ENCODE results near the gene TMEM135.

The TMEM135 gene

GRCh38 chr11:87322568-87322967 is 284.8 kb downstream of the TMEM135 start:
- no peak overlapping the region for H3K4me2 ChIP-seq (ENCODE audit: low read length)
- H3K4me3 ChIP-seq (ENCODE audit: low read length), result no peak overlapping the region
- H3K27me3 ChIP-seq (ENCODE audit: control insufficient read depth, insufficient read depth, low read length), result no peaks in the 10 kb centered on the region
- no peak overlapping the region for H3K9ac ChIP-seq (ENCODE audit: low read depth, low read length)
- no peaks in the 10 kb centered on the region for H3K4me1 ChIP-seq (ENCODE audit: control insufficient read depth, insufficient read depth, low read length)
- no peaks in the 10 kb centered on the region for H3K36me3 ChIP-seq (ENCODE audit: insufficient read depth, low read length)
- H3K9me3 ChIP-seq (replicated peaks; ENCODE audit: low read length), result no peaks in the 10 kb centered on the region

GRCh38 chr11:87323899-87324298 is 286.2 kb downstream of the TMEM135 start:
- Histone ChIP-seq H3K27me3 (ENCODE audit: control insufficient read depth, insufficient read depth, low read length) (no peaks in the 10 kb centered on the region), H3K36me3 (ENCODE audit: insufficient read depth, low read length) (no peaks in the 10 kb centered on the region), H3K4me1 (ENCODE audit: control insufficient read depth, insufficient read depth, low read length) (no peaks in the 10 kb centered on the region), H3K9ac (ENCODE audit: low read depth, low read length) (no peak overlapping the region), H3K9me3 (replicated peaks; ENCODE audit: low read length) (no peaks in the 10 kb centered on the region), H3K4me3 (ENCODE audit: low read length) (no peak overlapping the region), H3K4me2 (ENCODE audit: low read length) (no peak overlapping the region)

- Histone ChIP-seq H3K36me3 (ENCODE audit: insufficient read depth, low read length) (no peaks in the 10 kb centered on the region), H3K4me3 (ENCODE audit: low read length) (no peak overlapping the region), H3K4me2 (ENCODE audit: low read length) (no peak overlapping the region), H3K27me3 (ENCODE audit: control insufficient read depth, insufficient read depth, low read length) (no peaks in the 10 kb centered on the region), H3K4me1 (ENCODE audit: control insufficient read depth, insufficient read depth, low read length) (no peaks in the 10 kb centered on the region), H3K9ac (ENCODE audit: low read depth, low read length) (no peak overlapping the region), H3K9me3 (replicated peaks; ENCODE audit: low read length) (no peaks in the 10 kb centered on the region)
Measured at GRCh38 chr11:87324817-87325489, 287.2 kb downstream of the TMEM135 start.

GRCh38 chr11:87325490-87325872 is 287.7 kb downstream of the TMEM135 start:
- H3K4me3 ChIP-seq (ENCODE audit: low read length), result no peak overlapping the region
- no peaks in the 10 kb centered on the region for H3K4me1 ChIP-seq (ENCODE audit: control insufficient read depth, insufficient read depth, low read length)
- H3K4me2 ChIP-seq (ENCODE audit: low read length), result no peak overlapping the region
- no peaks in the 10 kb centered on the region for H3K9me3 ChIP-seq (replicated peaks; ENCODE audit: low read length)
- H3K36me3 ChIP-seq (ENCODE audit: insufficient read depth, low read length), result no peaks in the 10 kb centered on the region
- H3K27me3 ChIP-seq (ENCODE audit: control insufficient read depth, insufficient read depth, low read length), result no peaks in the 10 kb centered on the region
- H3K9ac ChIP-seq (ENCODE audit: low read depth, low read length), result no peak overlapping the region

- Histone ChIP-seq H3K9me3 (replicated peaks; ENCODE audit: low read length) (no peaks in the 10 kb centered on the region), H3K9ac (ENCODE audit: low read depth, low read length) (no peak overlapping the region), H3K4me1 (ENCODE audit: control insufficient read depth, insufficient read depth, low read length) (no peaks in the 10 kb centered on the region), H3K36me3 (ENCODE audit: insufficient read depth, low read length) (no peaks in the 10 kb centered on the region), H3K4me2 (ENCODE audit: low read length) (no peak overlapping the region), H3K27me3 (ENCODE audit: control insufficient read depth, insufficient read depth, low read length) (no peaks in the 10 kb centered on the region), H3K4me3 (ENCODE audit: low read length) (no peak overlapping the region)
Measured at GRCh38 chr11:87326594-87326993, 288.9 kb downstream of the TMEM135 start.

GRCh38 chr11:87329172-87329571 is 291.4 kb downstream of the TMEM135 start:
- Histone ChIP-seq H3K27me3 (ENCODE audit: control insufficient read depth, insufficient read depth, low read length) (no peaks in the 10 kb centered on the region), H3K4me1 (ENCODE audit: control insufficient read depth, insufficient read depth, low read length) (no peaks in the 10 kb centered on the region), H3K4me2 (ENCODE audit: low read length) (no peak overlapping the region), H3K9ac (ENCODE audit: low read depth, low read length) (no peak overlapping the region), H3K4me3 (ENCODE audit: low read length) (no peak overlapping the region), H3K36me3 (ENCODE audit: insufficient read depth, low read length) (no peaks in the 10 kb centered on the region), H3K9me3 (replicated peaks; ENCODE audit: low read length) (no peaks in the 10 kb centered on the region)

GRCh38 chr11:87330187-87330601 is 292.5 kb downstream of the TMEM135 start:
- Histone ChIP-seq H3K4me3 (ENCODE audit: low read length) (no peak overlapping the region), H3K36me3 (ENCODE audit: insufficient read depth, low read length) (no peaks in the 10 kb centered on the region), H3K27me3 (ENCODE audit: control insufficient read depth, insufficient read depth, low read length) (no peaks in the 10 kb centered on the region), H3K9me3 (replicated peaks; ENCODE audit: low read length) (no peaks in the 10 kb centered on the region), H3K4me1 (ENCODE audit: control insufficient read depth, insufficient read depth, low read length) (no peaks in the 10 kb centered on the region), H3K4me2 (ENCODE audit: low read length) (no peak overlapping the region), H3K9ac (ENCODE audit: low read depth, low read length) (no peak overlapping the region)

- H3K9ac ChIP-seq (ENCODE audit: low read depth, low read length), result no peak overlapping the region
- no peaks in the 10 kb centered on the region for H3K4me1 ChIP-seq (ENCODE audit: control insufficient read depth, insufficient read depth, low read length)
- H3K36me3 ChIP-seq (ENCODE audit: insufficient read depth, low read length), result no peaks in the 10 kb centered on the region
- no peak overlapping the region for H3K4me3 ChIP-seq (ENCODE audit: low read length)
- no peaks in the 10 kb centered on the region for H3K27me3 ChIP-seq (ENCODE audit: control insufficient read depth, insufficient read depth, low read length)
- H3K9me3 ChIP-seq (replicated peaks; ENCODE audit: low read length), result no peaks in the 10 kb centered on the region
- H3K4me2 ChIP-seq (ENCODE audit: low read length), result no peak overlapping the region
Measured at GRCh38 chr11:87331273-87331672, 293.5 kb downstream of the TMEM135 start.

GRCh38 chr11:87338046-87338639 is 300.4 kb downstream of the TMEM135 start:
- H3K36me3 ChIP-seq (ENCODE audit: insufficient read depth, low read length), result no peaks in the 10 kb centered on the region
- no peaks in the 10 kb centered on the region for H3K27me3 ChIP-seq (ENCODE audit: control insufficient read depth, insufficient read depth, low read length)
- H3K4me2 ChIP-seq (ENCODE audit: low read length), result no peak overlapping the region
- no peak overlapping the region for H3K4me3 ChIP-seq (ENCODE audit: low read length)
- no peak overlapping the region for H3K9ac ChIP-seq (ENCODE audit: low read depth, low read length)
- H3K4me1 ChIP-seq (ENCODE audit: control insufficient read depth, insufficient read depth, low read length), result no peaks in the 10 kb centered on the region
- H3K9me3 ChIP-seq (replicated peaks; ENCODE audit: low read length), result peaks cover 5% of the 10 kb centered on the region

GRCh38 chr11:87339416-87339815 is 301.7 kb downstream of the TMEM135 start:
- no peaks in the 10 kb centered on the region for H3K36me3 ChIP-seq (ENCODE audit: insufficient read depth, low read length)
- H3K4me1 ChIP-seq (ENCODE audit: control insufficient read depth, insufficient read depth, low read length), result no peaks in the 10 kb centered on the region
- H3K27me3 ChIP-seq (ENCODE audit: control insufficient read depth, insufficient read depth, low read length), result no peaks in the 10 kb centered on the region
- no peak overlapping the region for H3K4me2 ChIP-seq (ENCODE audit: low read length)
- no peak overlapping the region for H3K4me3 ChIP-seq (ENCODE audit: low read length)
- H3K9me3 ChIP-seq (replicated peaks; ENCODE audit: low read length), result peaks cover 5% of the 10 kb centered on the region
- no peak overlapping the region for H3K9ac ChIP-seq (ENCODE audit: low read depth, low read length)

- Histone ChIP-seq H3K4me2 (ENCODE audit: low read length) (no peak overlapping the region), H3K36me3 (ENCODE audit: insufficient read depth, low read length) (no peaks in the 10 kb centered on the region), H3K27me3 (ENCODE audit: control insufficient read depth, insufficient read depth, low read length) (no peaks in the 10 kb centered on the region), H3K9ac (ENCODE audit: low read depth, low read length) (no peak overlapping the region), H3K4me1 (ENCODE audit: control insufficient read depth, insufficient read depth, low read length) (peaks cover 1% of the 10 kb centered on the region), H3K4me3 (ENCODE audit: low read length) (no peak overlapping the region), H3K9me3 (replicated peaks; ENCODE audit: low read length) (no peaks in the 10 kb centered on the region)
Measured at GRCh38 chr11:87347441-87347840, 309.7 kb downstream of the TMEM135 start.

- no peaks in the 10 kb centered on the region for H3K9me3 ChIP-seq (replicated peaks; ENCODE audit: low read length)
- H3K9ac ChIP-seq (ENCODE audit: low read depth, low read length), result no peak overlapping the region
- H3K4me2 ChIP-seq (ENCODE audit: low read length), result no peak overlapping the region
- H3K36me3 ChIP-seq (ENCODE audit: insufficient read depth, low read length), result no peaks in the 10 kb centered on the region
- peaks cover 4% of the 10 kb centered on the region for H3K4me1 ChIP-seq (ENCODE audit: control insufficient read depth, insufficient read depth, low read length)
- H3K27me3 ChIP-seq (ENCODE audit: control insufficient read depth, insufficient read depth, low read length), result no peaks in the 10 kb centered on the region
- H3K4me3 ChIP-seq (ENCODE audit: low read length), result no peak overlapping the region
Measured at GRCh38 chr11:87347854-87348253, 310.1 kb downstream of the TMEM135 start.
